Bronchial epithelial cell (primary cell): ENCODE data around the gene ADAMTS2. TPM values are rescaled to one million over a fixed set of nuclear protein-coding genes. Genes with fewer than 3 reads are reported as not detected.

Experiments used
- DNase-seq: peaks from one replicate; pipeline ENCODE4 v3.0.0-alpha.2; 2010; ENCODE audit warnings: low read depth
- FAIRE-seq: peaks from 2 replicates; lab custom pipeline; 2011; peaks lifted over from hg19 to GRCh38; lab: Jason Lieb, UNC
- H3K27me3 ChIP-seq: 2 replicates; pipeline ENCODE4 v1.5.1; 2011; ENCODE audit warnings: low read length; ENCODE audit not compliant: control insufficient read depth, insufficient read depth
- H3K36me3 ChIP-seq: 2 replicates; pipeline ENCODE4 v1.5.1; 2011; ENCODE audit warnings: low read length; ENCODE audit not compliant: control insufficient read depth, insufficient read depth
- H3K4me3 ChIP-seq: 2 replicates; pipeline ENCODE4 v1.5.1; 2011; ENCODE audit warnings: mild to moderate bottlenecking, low read depth, low read length, control low read depth
- total RNA-seq: library from RNA; depleted of rRNA; stranded (reverse); fragments of >200 nt; gene quantifications from 2 replicates; pipeline ENCODE4 v1.2.1, GENCODE V29; 2014
- TF ChIP-seq, protein P1 (sequence below): IDR thresholded peaks from 2 replicates; pipeline ENCODE4 v1.5.1; 2011; ENCODE audit warnings: mild to moderate bottlenecking, moderate library complexity, low read length, control low read depth, inconsistent platforms; ENCODE audit not compliant: insufficient read depth, severe bottlenecking

The ADAMTS2 gene
- total RNA-seq, 1 donor from 2014 or later = 0.26 TPM

DNA sequence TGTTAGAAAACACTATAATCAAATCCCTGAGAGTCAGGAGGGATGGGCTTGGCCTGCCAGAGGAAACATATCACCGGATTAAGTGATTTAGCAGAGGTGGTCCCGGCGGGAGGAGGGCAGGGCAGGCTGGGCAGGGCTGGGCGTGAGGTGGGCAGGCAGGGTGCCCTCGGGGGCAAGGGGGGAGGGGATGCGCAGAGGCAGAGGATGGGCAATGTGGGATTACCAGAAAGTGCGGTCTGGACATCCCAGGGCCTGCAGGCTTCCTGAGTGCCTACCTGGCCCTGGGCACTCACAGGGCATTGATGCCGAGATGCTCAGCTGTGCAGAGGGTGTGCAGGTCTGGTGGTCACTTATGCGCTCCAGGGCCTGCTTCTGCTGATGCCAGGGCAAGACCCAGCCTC is 115.2 kb downstream of the ADAMTS2 start:
- FAIRE-seq (no peak), DNase-seq (no peak)
- Histone ChIP-seq H3K27me3 (no peaks in the 10 kb centered on the region), H3K4me3 (no peak overlapping the region), H3K36me3 (no peaks in the 10 kb centered on the region)
- TF ChIP-seq, protein P1, sequence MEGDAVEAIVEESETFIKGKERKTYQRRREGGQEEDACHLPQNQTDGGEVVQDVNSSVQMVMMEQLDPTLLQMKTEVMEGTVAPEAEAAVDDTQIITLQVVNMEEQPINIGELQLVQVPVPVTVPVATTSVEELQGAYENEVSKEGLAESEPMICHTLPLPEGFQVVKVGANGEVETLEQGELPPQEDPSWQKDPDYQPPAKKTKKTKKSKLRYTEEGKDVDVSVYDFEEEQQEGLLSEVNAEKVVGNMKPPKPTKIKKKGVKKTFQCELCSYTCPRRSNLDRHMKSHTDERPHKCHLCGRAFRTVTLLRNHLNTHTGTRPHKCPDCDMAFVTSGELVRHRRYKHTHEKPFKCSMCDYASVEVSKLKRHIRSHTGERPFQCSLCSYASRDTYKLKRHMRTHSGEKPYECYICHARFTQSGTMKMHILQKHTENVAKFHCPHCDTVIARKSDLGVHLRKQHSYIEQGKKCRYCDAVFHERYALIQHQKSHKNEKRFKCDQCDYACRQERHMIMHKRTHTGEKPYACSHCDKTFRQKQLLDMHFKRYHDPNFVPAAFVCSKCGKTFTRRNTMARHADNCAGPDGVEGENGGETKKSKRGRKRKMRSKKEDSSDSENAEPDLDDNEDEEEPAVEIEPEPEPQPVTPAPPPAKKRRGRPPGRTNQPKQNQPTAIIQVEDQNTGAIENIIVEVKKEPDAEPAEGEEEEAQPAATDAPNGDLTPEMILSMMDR = no peak

GRCh38 chr5:179229331-179229831 is 115.9 kb downstream of the ADAMTS2 start:
- no peaks in the 10 kb centered on the region for H3K27me3 ChIP-seq
- TF ChIP-seq, protein P1 = no peak
- no peak for DNase-seq
- H3K4me3 ChIP-seq = no peak overlapping the region
- FAIRE-seq = no peak
- H3K36me3 ChIP-seq = no peaks in the 10 kb centered on the region

DNA sequence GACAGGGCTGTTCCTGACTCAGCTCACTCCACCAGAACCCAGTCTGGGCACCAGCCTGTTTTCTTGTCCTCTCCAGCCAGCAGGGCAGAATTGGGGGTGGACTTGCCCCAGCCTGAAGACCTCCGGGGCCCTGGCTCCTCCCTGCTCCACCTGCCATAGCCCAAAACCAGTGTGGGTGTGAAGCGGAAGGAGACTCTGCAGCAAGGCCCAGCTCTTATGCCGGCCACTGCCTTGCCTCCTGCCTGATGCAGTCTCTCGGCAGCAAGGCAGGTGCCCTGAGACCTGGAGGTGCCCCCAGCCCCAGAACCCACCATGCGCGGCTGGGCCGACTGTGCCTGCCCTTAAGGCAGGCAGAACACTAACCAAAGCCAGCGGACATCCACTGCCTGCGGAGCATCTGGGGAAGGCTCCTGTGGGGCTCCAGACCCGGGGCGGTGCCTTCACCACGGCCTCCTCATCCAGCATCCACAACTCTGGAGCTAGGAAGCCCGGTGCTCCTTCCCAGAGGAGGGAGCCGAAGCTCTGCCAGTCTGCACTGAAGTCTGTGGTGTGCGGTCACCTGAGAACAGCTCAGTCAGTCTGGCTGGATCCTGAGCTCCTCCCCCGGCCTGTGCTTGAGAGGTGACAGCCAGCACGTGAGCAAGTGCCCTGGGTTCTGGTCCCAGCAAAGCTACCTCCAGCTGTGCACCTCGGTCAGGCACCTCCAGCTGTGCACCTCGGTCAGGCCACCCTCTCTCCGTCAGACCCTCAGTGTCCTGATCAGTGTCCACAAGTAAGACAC is 116.7 kb downstream of the ADAMTS2 start:
- DNase-seq = no peak
- Histone ChIP-seq H3K4me3 (no peak overlapping the region), H3K36me3 (no peaks in the 10 kb centered on the region), H3K27me3 (no peaks in the 10 kb centered on the region)
- FAIRE-seq = no peak
- TF ChIP-seq, protein P1 = no peak

DNA sequence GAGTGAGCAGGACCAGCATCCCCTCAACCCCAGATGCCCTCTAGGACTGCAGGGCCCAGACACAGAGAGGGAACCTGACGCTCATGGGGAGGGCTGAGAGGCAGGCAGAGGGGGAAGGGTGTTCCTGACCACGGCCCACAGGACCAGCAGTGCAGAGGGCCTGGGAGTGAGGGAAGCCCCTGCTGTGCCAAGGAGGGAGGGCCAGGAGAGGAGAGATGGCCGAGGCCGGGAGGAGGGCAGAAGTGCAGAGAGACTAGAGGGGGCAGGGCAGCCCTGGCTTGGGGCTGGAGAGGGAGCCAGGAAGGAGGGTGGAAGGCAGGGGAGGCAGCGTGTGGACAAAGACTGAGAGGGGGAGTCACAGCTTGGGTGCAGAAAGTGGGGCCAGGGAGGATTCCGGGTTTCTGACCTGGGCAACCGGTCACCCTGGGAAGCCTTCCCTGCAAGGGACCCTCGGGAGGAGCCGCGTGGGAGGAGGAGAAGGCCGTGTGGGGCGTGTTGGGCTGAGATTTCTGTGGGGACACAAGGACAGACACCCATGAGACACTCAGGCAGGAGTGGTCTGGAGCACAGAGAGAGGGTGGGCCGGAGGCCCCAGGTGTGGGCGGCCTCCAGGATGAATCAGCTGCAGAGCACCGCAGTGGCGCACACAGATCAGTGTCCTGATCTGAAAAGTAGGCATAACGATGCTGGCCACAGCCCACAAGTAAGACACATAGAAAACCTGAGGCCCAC is 117.5 kb downstream of the ADAMTS2 start:
- no peak for FAIRE-seq
- Histone ChIP-seq H3K4me3 (no peak overlapping the region), H3K36me3 (no peaks in the 10 kb centered on the region), H3K27me3 (no peaks in the 10 kb centered on the region)
- TF ChIP-seq, protein P1 = no peak
- DNase-seq = no peak

DNA sequence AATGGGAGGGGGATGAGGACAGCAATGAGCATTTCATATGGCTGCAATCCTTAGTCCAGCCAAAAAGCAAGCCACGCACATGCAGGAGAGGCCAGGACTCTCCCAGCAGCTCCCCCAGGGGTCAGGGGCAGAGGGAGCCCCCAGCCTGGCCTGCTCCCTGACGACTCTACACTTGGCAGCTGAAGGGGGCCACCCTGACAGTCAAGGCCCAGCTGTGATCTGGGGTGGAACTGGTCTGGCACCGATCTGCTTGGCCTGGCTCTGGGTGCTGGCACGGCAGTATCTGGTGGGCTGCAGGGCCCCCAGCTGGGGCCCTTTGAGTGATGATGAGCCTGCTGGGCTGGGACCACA is 118.1 kb downstream of the ADAMTS2 start:
- no peak for DNase-seq
- Histone ChIP-seq H3K27me3 (no peaks in the 10 kb centered on the region), H3K36me3 (no peaks in the 10 kb centered on the region), H3K4me3 (no peak overlapping the region)
- FAIRE-seq = no peak
- TF ChIP-seq, protein P1 = no peak
